ENCODE data around the gene AP5B1. TPM values are rescaled to one million over a fixed set of nuclear protein-coding genes. Genes with fewer than 3 reads are reported as not detected.

The AP5B1 gene
- total RNA-seq, 1 experiment from 2014 or later, result 9.4 TPM

DNA sequence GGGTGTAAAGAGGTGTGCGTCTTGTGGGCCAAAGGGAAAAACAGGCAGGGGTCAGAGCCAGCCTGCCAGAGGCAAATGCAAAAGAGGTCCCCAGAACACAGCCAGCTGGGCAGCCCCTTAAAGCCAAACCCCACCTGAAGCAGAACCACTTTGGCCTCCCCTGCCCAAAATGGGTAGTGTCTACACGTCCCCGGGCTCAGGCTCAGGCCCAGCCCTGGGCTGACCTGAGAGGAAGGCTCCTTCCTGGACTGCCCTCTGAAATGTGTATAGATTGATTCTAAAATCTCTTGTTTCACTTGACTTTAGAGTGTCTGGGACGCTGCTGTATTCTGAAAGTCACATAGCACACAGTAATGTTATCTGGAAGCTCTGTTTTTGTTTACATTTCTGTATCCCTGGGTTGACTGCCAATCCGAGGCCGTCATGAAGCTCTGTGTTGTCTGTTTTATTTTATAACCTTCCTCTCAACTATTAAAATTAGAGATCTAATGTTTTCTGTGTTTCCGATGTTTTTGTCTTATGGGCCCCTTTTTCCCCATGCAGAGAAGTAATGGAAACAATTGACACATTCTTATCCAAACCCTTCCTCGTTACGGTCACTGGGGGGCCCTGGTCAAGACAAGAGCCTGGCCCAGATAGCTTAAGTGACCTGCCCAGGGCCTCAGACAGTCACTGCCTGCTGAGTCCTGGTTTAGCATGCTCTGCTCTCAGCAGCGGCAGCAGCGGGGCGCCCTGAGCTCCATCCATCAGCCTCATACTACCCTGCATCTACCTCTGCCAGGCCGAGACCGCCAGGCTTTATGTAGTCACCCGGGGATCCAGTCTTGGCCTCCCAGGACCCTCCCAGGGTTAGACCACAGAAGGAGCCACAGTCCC, 16.2 kb upstream of the AP5B1 start:
- no peak overlapping the region for H3K14ac ChIP-seq (ENCODE audit: insufficient read depth, low read length)
- no peak overlapping the region for H3K4ac ChIP-seq (ENCODE audit: low read depth, low read length)
- H3K4me2 ChIP-seq (ENCODE audit: insufficient read depth, insufficient read length, low read length), result no peak overlapping the region
- H4K91ac ChIP-seq (ENCODE audit: insufficient read length, low read depth, low read length), result no peak overlapping the region
- no peak overlapping the region for H2BK20ac ChIP-seq (ENCODE audit: low read depth, low read length, poor library complexity, severe bottlenecking)
- H2BK15ac ChIP-seq (ENCODE audit: low read depth, low read length), result no peak overlapping the region
- H3K23ac ChIP-seq (ENCODE audit: insufficient read length, low read depth, low read length), result no peak overlapping the region
- H3K23me2 ChIP-seq (ENCODE audit: insufficient read length, low read depth, low read length, poor library complexity, severe bottlenecking), result no peaks in the 10 kb centered on the region
- DNase-seq, result no peak
- H3K79me1 ChIP-seq (ENCODE audit: insufficient read depth, low read depth, low read length, poor library complexity, severe bottlenecking), result no peaks in the 10 kb centered on the region
- Mint-ChIP-seq H3K27me3 (ENCODE audit: low read depth) (peaks cover 2% of the 10 kb centered on the region), H3K9me3 (no peaks in the 10 kb centered on the region), H3K4me1 (peaks cover 29 to 37% of the 10 kb centered on the region in 2 experiments), H3K27ac (peak overlapping the region in 1 of 3 experiments; percentile 25; a peak in 2 of 7 replicates), H3K4me3 (no peak overlapping the region; a peak in 1 of 5 replicates), H3K36me3 (ENCODE audit: insufficient read depth in 1 of 3, low read depth in 3 of 3) (peaks cover 0 to 6% (median 0%) of the 10 kb centered on the region in 3 experiments; a peak in 1 of 7 replicates)
- no peak overlapping the region for H2BK12ac ChIP-seq (ENCODE audit: insufficient read length, low read depth, low read length)
- H3K79me2 ChIP-seq (ENCODE audit: insufficient read depth, low read length), result no peaks in the 10 kb centered on the region
- WGBS (ENCODE audit: extremely low coverage, insufficient read length, low lambda C conversion rate), result no CpG with 5 or more reads among the region's 15 CpGs
- H3K56ac ChIP-seq (ENCODE audit: insufficient read length, low read depth, low read length), result no peak overlapping the region
- H2AFZ ChIP-seq (ENCODE audit: low read length), result no peak overlapping the region
- H3K9me3 ChIP-seq (ENCODE audit: control insufficient read depth, low read depth, low read length), result no peaks in the 10 kb centered on the region
- no peak overlapping the region for H4K5ac ChIP-seq (ENCODE audit: insufficient read length, low read depth, low read length)
- no peaks in the 10 kb centered on the region for H3K4me1 ChIP-seq (ENCODE audit: insufficient read depth, low read length)
- no peak overlapping the region for H4K8ac ChIP-seq (replicated peaks; ENCODE audit: insufficient read length, low read depth, low read length)
- H3K27ac ChIP-seq (ENCODE audit: insufficient read length, low read depth, low read length), result no peak overlapping the region
- TF ChIP-seq, protein P1, sequence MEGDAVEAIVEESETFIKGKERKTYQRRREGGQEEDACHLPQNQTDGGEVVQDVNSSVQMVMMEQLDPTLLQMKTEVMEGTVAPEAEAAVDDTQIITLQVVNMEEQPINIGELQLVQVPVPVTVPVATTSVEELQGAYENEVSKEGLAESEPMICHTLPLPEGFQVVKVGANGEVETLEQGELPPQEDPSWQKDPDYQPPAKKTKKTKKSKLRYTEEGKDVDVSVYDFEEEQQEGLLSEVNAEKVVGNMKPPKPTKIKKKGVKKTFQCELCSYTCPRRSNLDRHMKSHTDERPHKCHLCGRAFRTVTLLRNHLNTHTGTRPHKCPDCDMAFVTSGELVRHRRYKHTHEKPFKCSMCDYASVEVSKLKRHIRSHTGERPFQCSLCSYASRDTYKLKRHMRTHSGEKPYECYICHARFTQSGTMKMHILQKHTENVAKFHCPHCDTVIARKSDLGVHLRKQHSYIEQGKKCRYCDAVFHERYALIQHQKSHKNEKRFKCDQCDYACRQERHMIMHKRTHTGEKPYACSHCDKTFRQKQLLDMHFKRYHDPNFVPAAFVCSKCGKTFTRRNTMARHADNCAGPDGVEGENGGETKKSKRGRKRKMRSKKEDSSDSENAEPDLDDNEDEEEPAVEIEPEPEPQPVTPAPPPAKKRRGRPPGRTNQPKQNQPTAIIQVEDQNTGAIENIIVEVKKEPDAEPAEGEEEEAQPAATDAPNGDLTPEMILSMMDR (conservative IDR thresholded peaks at IDR 0.05), result no peak; the same call in 2 of the 3 replicates
- H4K20me1 ChIP-seq (ENCODE audit: control insufficient read depth, insufficient read depth, insufficient read length), result no peaks in the 10 kb centered on the region
- no peak overlapping the region for H2BK5ac ChIP-seq (ENCODE audit: insufficient read length, low read length)
- no peak overlapping the region for H2BK120ac ChIP-seq (ENCODE audit: low read depth, low read length, poor library complexity, severe bottlenecking)
- H2AK5ac ChIP-seq (ENCODE audit: insufficient read length, low read length), result no peak overlapping the region
- H3K18ac ChIP-seq (ENCODE audit: insufficient read length, low read depth, low read length), result no peak overlapping the region
- H3K27me3 ChIP-seq (ENCODE audit: insufficient read depth, low read length), result no peaks in the 10 kb centered on the region
- no peak overlapping the region for H3T11ph ChIP-seq (ENCODE audit: low read length)
- no peak overlapping the region for H3K9ac ChIP-seq (ENCODE audit: extremely low read depth, insufficient read length, low read length)
